ENCODE results near the gene UBE2D4. TPM values are rescaled to one million over a fixed set of nuclear protein-coding genes. Genes with fewer than 3 reads are reported as not detected.
A peak's percentile ranks its signal among the peaks of the same experiment; 100 is the strongest.
"Not testable (repeated sequence)": the region's sequence is repeated elsewhere in the genome, so short reads cannot be mapped to it uniquely, and the experiment has no call there.

Gene UBE2D4
- total RNA-seq, 2 experiments from 2014 or later, result 7.2 to 7.6 TPM

GRCh38 chr7:43954524-43955228 is 28.4 kb downstream of the UBE2D4 start:
- H3K4me3 Mint-ChIP-seq, result no peak overlapping the region
- no peak overlapping the region for H3K27ac Mint-ChIP-seq
- peak; percentile 49 for DNase-seq
- peak; percentile 69 for ATAC-seq
- no peaks in the 10 kb centered on the region for H3K36me3 Mint-ChIP-seq
- no peaks in the 10 kb centered on the region for H3K9me3 Mint-ChIP-seq (ENCODE audit: low read depth)
- CTCF ChIA-PET, result no interaction called here
- no peaks in the 10 kb centered on the region for H3K4me1 Mint-ChIP-seq
- H3K27me3 Mint-ChIP-seq, result no peaks in the 10 kb centered on the region

- Mint-ChIP-seq H3K9me3 (ENCODE audit: low read depth) (no peaks in the 10 kb centered on the region), H3K4me3 (no peak overlapping the region), H3K27me3 (no peaks in the 10 kb centered on the region), H3K27ac (no peak overlapping the region), H3K4me1 (no peaks in the 10 kb centered on the region), H3K36me3 (peaks cover 1% of the 10 kb centered on the region)
- CTCF ChIA-PET, result no interaction called here
- DNase-seq, result no peak
- no peak for ATAC-seq
Measured at GRCh38 chr7:43956027-43956426, 29.8 kb downstream of the UBE2D4 start.

GRCh38 chr7:43960933-43961332 is 34.7 kb downstream of the UBE2D4 start:
- no peak for DNase-seq
- Mint-ChIP-seq H3K36me3 (peaks cover 1% of the 10 kb centered on the region), H3K27me3 (no peaks in the 10 kb centered on the region), H3K27ac (no peak overlapping the region), H3K4me1 (no peaks in the 10 kb centered on the region), H3K9me3 (ENCODE audit: low read depth) (no peaks in the 10 kb centered on the region), H3K4me3 (no peak overlapping the region)
- ATAC-seq, result no peak
- CTCF ChIA-PET, result no interaction called here

DNA sequence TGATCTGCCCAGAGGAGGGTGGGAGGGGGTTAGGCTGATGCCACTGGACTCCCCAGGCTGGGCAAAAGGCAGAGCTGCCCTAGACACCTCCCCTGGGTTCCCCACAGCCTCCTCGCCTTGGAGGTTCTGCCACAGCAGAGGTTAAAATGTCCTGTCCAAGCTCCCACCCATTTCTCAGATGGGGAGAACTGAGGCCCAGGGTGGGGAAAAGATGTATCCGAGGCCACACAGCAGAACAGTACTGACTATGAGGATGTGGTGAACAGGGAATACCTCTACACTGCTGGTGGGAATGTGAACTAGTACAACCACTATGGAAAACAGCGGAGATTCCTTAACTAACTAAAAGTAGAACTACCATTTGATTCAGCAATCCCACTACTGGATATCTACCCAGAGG is 40.2 kb downstream of the UBE2D4 start:
- CTCF ChIA-PET; H3K4me1 Mint-ChIP-seq; H3K9me3 Mint-ChIP-seq (ENCODE audit: low read depth); DNase-seq; H3K27me3 Mint-ChIP-seq; ATAC-seq; H3K4me3 Mint-ChIP-seq; H3K36me3 Mint-ChIP-seq; H3K27ac Mint-ChIP-seq: not testable (repeated sequence)

DNA sequence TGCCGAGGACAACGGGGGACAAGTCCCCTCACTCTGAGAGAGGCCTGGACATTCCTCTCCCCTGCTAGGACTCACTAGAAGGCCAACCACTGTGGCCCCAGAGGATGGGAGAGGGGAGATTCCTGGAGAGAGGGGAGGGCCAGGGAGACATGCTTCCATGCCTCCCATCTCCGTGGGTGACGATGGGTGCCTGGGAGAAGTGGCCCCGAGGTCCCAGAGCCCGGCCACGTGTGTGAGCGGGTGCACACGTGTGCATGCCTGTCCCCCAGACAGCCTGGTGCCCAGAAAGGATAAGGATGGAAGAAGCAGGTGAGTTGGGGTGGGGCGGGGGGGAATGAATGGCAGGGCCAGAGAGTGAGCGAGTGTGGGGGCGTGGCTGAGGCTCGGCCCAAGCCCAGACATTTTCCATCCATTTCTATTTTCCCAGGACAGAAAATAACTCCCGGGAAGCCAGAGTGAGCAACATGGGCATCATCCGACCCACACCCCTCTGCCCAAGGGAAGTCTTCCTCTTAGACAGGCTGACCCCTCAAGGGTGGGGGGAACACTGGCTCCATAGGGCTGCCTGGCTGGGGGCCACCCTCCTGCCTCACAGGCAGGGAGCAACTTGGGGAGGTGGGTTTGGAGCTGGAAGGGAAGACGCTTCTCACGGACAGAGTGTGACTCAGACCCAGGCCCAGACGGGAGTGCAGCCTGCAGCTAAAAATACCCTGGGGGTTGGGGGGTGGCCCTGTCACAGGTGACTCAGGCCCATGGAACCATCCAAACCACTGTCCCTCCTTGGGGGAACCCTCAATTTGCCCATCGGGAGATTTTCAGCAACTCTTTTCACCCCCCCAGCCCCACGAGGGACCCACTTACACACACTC is 42.2 kb downstream of the UBE2D4 start:
- H3K27ac Mint-ChIP-seq, result not testable (repeated sequence)

GRCh38 chr7:43969586-43969985 is 43.4 kb downstream of the UBE2D4 start:
- CTCF ChIA-PET; H3K36me3 Mint-ChIP-seq; ATAC-seq; H3K27ac Mint-ChIP-seq; H3K9me3 Mint-ChIP-seq (ENCODE audit: low read depth); H3K4me3 Mint-ChIP-seq; H3K27me3 Mint-ChIP-seq; DNase-seq; H3K4me1 Mint-ChIP-seq: not testable (repeated sequence)

More for the DNA sequence above, 42.2 kb downstream of the UBE2D4 start:
- H3K27me3 Mint-ChIP-seq; H3K36me3 Mint-ChIP-seq; H3K9me3 Mint-ChIP-seq (ENCODE audit: low read depth); H3K4me1 Mint-ChIP-seq; H3K4me3 Mint-ChIP-seq; CTCF ChIA-PET; DNase-seq; ATAC-seq: not testable (repeated sequence)

DNA sequence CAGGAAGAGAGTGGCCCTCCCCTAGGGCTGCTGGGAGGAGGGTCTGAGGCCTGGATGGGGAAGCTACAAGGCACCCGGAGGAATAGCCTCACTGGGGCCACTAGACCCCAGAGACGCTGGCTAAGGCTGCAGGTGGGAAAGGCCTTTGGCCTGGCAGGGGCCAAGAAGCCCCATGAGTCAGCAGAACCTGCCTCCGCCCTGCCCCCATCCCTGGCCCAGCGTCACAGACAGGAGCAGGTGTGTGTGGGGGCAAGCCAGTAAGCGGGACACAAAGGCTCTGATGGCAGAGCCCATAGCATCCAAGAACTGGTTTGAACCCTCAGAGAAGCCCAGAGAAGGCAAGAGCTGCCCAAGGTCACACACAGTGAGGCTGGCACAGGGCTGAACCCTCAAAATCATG is 44.5 kb downstream of the UBE2D4 start:
- H3K27me3 Mint-ChIP-seq; H3K27ac Mint-ChIP-seq; H3K4me1 Mint-ChIP-seq; DNase-seq; H3K9me3 Mint-ChIP-seq (ENCODE audit: low read depth); H3K4me3 Mint-ChIP-seq; CTCF ChIA-PET; H3K36me3 Mint-ChIP-seq; ATAC-seq: not testable (repeated sequence)

- ATAC-seq; H3K36me3 Mint-ChIP-seq; H3K4me3 Mint-ChIP-seq; H3K4me1 Mint-ChIP-seq; H3K27me3 Mint-ChIP-seq; H3K27ac Mint-ChIP-seq; DNase-seq; CTCF ChIA-PET; H3K9me3 Mint-ChIP-seq (ENCODE audit: low read depth): not testable (repeated sequence)
Measured at GRCh38 chr7:43974033-43974573, 47.9 kb downstream of the UBE2D4 start.

GRCh38 chr7:43974725-43975482 is 48.7 kb downstream of the UBE2D4 start:
- CTCF ChIA-PET; H3K4me1 Mint-ChIP-seq; DNase-seq; H3K36me3 Mint-ChIP-seq; H3K27me3 Mint-ChIP-seq; H3K9me3 Mint-ChIP-seq (ENCODE audit: low read depth); H3K27ac Mint-ChIP-seq; ATAC-seq; H3K4me3 Mint-ChIP-seq: not testable (repeated sequence)

- DNase-seq (no peak), ATAC-seq (no peak)
- Mint-ChIP-seq H3K27me3 (no peaks in the 10 kb centered on the region), H3K4me3 (no peak overlapping the region), H3K9me3 (ENCODE audit: low read depth) (no peaks in the 10 kb centered on the region), H3K36me3 (no peaks in the 10 kb centered on the region), H3K4me1 (no peaks in the 10 kb centered on the region), H3K27ac (no peak overlapping the region)
- CTCF ChIA-PET, result no interaction called here
Measured at GRCh38 chr7:43977525-43977924, 51.3 kb downstream of the UBE2D4 start.

- ATAC-seq; H3K4me1 Mint-ChIP-seq; H3K4me3 Mint-ChIP-seq; CTCF ChIA-PET; H3K9me3 Mint-ChIP-seq (ENCODE audit: low read depth); DNase-seq; H3K36me3 Mint-ChIP-seq; H3K27me3 Mint-ChIP-seq; H3K27ac Mint-ChIP-seq: not testable (repeated sequence)
Measured at GRCh38 chr7:43978102-43978501, 51.9 kb downstream of the UBE2D4 start.

DNA sequence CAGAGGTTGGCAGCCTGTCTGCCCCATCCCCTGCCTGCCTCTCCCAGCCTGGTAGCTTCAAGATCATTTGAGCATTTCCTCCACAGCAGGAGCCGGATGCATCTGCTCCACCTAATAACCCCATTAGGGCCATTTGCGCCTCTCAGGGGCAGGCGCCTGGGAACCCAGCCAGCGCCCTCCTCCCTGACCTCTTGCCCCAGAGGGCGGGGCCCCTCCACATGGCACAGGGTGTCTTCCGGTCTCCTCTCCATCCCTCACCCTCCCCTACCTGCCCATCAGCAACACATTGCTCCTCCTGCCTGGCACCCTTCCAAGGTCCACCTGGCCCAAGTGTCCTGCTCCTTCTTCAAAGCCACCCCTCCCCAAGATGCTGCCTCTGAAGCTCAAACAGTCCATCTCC is 56.6 kb downstream of the UBE2D4 start:
- not testable (repeated sequence) for ATAC-seq; H3K4me3 Mint-ChIP-seq; H3K4me1 Mint-ChIP-seq; H3K36me3 Mint-ChIP-seq; H3K9me3 Mint-ChIP-seq (ENCODE audit: low read depth); H3K27ac Mint-ChIP-seq; DNase-seq; H3K27me3 Mint-ChIP-seq
- CTCF ChIA-PET, result interaction anchor here (1.3 kb wide), 1 partner anchor 37 kb away, joined by 3 read pairs; no protein-coding TSS in a partner anchor

DNA sequence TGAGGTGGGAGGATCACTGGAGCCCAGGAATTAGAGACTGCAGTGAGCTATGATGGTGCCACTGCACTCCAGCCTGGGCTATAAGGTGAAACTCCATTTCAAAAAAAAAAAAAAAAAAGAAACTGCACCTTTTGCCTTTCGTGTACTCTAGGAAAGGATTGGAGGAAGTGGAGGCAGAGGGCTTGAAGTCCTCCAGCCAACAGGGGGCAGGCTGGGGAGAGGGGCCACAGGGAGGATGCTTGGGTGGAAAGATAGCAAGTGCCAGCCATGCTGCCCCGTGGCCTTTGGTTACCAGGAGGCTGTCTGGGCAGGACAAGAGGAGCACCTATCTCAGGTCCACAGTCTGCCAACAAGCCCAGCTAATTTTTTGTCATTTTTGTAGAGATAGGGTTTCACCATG is 57.5 kb downstream of the UBE2D4 start:
- not testable (repeated sequence) for H3K9me3 Mint-ChIP-seq (ENCODE audit: low read depth); ATAC-seq; H3K36me3 Mint-ChIP-seq; H3K4me3 Mint-ChIP-seq; DNase-seq; H3K4me1 Mint-ChIP-seq; H3K27me3 Mint-ChIP-seq; H3K27ac Mint-ChIP-seq
- CTCF ChIA-PET, result interaction anchor here (1.3 kb wide), 1 partner anchor 36 kb away, joined by 3 read pairs; no protein-coding TSS in a partner anchor
